NOMO-1 (cell line): ENCODE data around the gene LRIT2.

Source experiments
- DNase-seq, 2 experiments: peaks; one replicate each; lab custom pipeline; 2025; ENCODE audit not compliant: unreplicated experiment in 2 of 2; lab: John Stamatoyannopoulos, UW

LRIT2 gene, protein sequence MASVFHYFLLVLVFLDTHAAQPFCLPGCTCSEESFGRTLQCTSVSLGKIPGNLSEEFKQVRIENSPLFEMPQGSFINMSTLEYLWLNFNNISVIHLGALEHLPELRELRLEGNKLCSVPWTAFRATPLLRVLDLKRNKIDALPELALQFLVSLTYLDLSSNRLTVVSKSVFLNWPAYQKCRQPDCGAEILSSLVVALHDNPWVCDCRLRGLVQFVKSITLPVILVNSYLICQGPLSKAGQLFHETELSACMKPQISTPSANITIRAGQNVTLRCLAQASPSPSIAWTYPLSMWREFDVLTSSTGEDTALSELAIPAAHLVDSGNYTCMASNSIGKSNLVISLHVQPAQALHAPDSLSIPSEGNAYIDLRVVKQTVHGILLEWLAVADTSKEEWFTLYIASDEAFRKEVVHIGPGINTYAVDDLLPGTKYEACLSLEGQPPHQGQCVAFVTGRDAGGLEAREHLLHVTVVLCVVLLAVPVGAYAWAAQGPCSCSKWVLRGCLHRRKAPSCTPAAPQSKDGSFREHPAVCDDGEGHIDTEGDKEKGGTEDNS

DNA sequence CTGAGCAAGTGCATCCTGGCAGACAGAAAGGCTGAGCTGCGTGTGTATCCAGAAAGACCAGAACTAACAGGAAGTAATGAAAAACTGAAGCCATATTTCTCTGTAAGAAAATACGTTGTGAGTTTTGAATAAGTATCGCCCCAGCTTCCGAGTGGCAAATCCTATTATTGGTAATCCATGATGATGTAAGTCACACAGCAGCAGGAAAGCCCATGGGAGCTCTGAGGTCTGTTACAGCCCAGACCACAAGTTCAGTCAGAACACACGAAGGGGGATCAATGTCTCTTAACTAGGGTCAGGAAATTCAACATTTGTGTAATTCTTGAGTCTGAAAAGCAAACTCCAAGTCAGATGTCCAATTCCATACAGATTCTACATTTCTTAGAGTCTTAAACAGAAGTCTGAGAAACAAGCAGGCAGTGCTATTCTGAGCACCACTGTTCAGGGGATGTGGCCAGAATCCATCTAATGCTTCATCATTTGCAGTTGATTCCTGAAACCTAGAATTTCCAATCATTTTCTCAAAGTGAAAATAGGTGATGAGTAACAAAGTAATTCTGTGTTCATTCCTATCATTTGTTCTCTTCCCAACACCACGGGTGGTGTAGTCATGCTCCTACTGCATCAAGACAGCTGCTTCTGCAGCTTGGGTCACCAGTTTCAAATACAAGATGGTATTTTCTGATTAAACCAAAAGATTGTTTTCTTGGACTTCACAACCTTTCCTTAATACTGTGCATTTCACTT, at the start of gene LRIT2:
LRIT2 (minus strand) TSS at position 118 of the 747 bp plus-strand sequence; CDS start at position 94, 24 bp downstream.
- no peak for DNase-seq

DNA sequence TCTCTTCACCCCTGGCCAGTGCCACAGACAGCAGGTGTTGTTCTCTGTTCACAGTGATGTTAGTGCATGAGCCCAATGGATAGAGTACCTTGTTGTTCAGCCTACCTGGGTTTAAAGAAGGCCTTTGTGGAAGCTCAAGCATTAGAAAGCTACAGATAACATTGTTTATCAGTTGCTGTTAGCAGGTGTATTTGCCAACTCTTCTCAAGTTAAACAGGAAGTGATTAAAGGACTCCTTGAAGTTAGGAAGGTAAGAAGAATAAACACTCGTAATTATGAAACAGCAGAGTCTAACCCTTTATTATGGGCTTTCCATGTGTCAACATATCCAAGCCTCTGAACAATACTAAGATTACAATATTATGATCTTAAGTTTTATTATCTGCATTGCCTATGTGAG, 45.4 kb upstream of the LRIT2 start:
- DNase-seq = no peak

DNA sequence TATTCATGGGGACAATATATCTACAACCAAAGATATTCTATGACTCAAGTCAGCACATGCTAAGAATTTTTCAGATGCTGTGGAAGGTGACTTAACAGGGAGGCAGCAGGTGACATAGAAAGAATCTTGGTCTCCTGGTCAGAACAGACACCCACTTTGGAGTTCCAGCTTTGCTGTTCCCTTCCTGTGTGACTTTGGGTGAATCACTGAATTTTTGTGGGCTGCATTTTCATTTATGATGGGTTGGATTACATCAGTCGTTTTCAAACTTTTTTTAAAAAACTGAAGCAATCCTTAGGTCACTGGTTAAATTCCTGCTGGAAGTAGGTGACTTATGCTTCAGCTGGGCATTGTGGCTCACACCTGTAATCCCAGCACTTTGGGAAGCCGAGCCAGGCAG, 44.4 kb upstream of the LRIT2 start:
- no peak for DNase-seq

DNA sequence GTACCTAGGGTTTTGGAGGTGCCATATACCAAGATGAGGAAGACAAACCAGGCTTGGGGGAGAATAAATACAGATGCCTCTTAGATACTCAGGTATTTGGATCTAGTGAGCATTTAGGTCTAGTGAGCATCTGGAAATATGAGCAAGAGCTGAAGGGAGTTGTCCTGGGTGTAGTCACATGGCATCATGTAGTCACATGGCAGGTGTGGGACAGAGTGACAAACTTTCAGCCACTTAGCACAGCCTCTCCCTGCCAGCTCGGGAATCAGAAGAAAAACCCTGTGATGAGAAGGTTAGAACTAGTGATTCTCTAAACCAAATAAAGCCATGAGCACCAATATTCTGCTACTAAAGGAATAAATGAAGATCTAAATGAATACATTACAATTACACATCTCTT, 43.8 kb upstream of the LRIT2 start:
- DNase-seq = no peak

DNA sequence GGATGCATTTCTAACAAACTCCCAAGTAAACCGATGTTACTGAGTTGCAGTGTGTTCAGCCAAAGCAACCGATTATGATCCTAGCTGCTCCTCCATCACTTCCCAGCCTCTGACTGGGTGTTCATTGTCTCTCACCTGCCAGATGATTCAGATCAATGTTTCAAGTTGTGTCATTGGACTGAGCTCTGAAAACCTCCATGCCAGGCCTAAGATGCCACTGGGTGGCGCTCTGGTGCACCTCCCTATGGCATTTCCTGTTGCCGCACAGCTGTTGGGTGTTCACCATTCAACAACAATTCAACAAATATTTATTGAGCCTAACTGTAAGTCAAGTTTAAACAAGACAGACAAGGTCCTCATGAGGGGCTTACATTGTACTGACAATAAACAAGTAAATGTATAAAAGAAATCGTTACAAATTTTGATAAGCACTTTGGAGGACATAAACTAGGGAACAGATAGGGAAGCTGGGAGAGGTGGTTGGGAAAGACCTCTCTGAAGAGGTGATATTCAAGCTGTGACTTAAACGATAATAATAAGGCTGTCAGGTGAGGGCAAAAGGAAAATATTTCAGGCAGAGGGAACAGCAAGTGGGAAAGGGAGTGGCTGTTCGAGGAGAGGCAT, 42.3 kb upstream of the LRIT2 start:
- no peak for DNase-seq

DNA sequence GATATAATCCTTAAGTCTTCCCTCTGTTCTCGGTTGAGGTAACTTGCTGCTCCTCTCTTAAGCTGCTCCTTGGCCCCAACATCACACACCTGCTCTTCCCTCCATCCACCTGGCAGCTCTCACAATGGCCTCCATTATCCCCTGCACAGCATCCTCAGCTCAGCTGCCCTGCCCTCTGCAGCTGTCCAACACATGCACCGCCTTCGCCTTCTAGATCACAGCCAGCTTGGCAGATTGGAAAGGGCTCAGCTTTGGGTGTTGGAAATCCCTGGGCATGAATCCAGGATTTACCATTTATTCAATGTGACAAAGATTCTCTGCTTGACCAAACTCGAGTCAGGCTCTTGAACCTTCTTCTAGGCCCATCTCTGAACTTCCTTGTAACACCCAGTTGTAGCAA, 40.1 kb upstream of the LRIT2 start:
- DNase-seq = no peak

DNA sequence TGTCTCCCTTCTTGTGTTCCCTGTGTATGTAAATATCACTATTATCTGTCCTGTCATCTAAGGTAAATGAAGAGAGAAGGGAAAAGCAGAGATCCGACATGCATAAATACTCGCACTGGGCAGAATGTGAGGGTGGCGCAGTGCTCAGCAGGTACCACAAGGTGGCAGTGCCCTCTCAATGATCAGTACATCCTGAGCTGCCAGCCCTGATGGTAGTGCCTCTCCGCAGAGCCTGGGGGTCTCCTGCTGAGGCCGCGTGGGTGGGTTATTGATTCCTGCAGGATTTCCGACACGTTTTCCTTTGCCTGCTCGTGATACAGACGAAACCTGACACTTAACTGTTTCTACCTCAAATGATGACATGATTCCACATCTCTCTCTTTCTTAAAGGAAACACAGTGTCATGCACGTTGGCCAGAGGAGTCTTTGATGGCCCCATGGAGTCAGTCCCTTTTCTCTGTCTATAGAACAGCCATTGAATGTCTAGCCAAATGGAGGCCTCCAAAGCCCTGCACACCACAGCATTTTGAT, 39.3 kb upstream of the LRIT2 start:
- peak; percentile 14 to 33 for DNase-seq

DNA sequence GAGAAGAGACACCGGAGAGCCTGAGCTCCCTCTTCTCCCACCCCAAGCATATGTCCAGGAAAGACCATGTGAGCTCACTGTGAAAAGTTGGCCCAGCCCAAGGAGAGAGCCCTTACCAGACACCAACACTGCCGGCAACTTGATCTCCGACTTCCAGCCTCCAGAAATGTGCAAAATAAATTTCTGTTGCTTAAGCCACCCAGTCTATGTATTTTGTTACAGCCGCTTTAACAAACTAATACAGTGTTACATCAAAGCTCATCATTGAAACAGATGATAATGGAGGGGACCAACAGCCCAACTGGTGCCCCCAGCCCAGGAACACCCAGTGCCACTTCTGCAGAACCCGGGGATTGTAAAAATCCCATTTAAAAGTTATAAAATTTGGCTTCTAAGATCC, 38.4 kb upstream of the LRIT2 start:
- no peak for DNase-seq

DNA sequence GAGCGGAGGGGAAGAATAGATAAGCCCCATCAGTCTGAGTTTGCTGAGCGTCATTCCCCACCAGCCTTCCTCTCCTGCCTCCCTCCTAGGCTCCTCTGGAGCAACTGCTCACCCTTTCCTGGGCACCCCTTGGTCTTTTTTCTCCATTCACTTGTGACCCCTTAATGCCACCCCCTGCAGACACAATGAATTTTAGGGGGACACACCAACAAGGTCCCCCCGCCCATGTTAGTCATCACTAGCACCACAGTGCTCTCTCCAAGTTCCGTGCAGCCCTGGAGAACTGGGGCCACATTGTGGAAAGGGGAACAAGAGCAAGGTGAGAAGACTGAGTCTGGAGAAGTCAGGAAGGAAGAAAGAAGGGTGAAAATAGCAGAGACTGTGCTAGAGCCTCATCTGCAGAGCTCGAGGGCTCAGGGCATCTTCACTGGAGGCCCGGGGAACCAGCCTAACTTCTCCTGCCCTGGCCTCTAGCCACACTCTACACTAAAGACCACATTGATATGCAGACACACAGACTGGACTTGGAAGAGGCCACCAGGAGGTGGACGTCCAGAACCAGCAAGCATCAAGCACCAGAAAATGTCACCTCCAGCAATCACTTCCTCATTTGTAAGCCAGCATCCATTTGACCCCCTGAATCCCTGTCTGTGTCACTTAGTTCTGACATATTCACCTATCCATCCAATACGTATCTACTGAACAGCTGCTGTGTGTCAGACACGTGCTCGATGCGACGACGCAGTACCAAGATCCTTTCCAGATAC, 37.0 kb upstream of the LRIT2 start:
- no peak for DNase-seq

DNA sequence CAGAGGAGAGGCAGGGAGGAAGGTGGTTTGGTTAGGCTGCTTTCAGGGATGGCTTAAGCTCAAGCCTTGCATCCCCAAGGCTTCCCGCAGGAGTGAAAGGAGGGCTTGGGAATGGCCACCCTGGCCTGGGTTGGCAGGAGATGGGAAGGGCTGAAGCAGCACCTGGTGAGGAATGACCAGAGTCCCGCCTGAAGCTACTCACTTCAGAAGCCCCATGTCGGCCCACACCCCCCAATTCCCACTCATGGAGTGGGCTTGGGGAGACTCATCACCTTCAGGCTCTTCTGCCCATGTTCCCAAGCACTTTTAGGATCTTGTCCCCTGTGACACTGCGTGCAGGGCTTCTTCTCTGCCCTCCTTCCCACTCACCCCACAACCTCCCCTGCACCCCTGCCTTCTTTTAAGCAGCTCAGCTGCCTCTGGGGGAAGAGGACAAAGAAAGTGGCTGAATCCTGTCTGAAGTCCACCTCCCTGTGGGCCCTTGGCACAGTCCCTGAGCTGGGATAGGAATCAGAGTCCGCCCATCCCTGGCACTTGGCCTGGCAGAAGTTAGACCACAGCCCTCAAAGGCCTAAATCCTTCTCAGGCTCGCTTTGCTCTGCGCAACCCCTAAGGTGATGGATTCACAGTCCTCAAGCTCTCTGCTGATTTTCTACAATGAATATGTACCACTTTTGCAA, 36.0 kb upstream of the LRIT2 start:
- DNase-seq = no peak

DNA sequence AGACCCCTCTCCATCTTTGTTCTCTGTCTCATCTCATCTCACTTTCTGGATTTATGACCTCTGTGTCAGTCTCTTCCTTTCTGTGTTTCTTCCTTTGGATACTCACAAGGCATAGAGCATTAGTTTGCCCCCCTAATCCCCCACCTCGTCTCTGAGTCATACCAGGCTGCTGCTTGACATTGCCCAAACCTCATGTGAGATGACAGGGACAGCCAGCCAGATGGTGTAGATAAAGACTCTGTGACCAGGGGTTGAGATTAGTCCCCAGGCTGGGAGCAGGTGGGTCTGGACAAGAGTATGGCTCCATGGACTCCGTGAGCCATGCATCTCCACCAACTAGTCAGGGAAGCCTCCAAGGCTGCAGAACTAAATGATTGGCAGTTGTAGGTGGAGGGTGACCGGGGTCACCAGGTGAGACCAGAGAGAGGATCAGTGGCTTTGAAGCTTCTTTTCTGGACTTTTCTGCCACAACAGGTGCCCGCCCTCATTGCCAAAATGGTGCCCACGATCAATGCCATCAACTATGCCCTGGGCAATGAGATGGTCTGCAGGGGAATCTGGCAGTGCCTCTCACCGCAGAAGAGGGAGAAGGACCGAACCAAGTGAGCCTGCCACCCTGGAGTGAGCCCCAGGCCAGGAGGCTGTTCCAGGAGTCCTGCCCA, 32.8 kb upstream of the LRIT2 start:
- no peak for DNase-seq

DNA sequence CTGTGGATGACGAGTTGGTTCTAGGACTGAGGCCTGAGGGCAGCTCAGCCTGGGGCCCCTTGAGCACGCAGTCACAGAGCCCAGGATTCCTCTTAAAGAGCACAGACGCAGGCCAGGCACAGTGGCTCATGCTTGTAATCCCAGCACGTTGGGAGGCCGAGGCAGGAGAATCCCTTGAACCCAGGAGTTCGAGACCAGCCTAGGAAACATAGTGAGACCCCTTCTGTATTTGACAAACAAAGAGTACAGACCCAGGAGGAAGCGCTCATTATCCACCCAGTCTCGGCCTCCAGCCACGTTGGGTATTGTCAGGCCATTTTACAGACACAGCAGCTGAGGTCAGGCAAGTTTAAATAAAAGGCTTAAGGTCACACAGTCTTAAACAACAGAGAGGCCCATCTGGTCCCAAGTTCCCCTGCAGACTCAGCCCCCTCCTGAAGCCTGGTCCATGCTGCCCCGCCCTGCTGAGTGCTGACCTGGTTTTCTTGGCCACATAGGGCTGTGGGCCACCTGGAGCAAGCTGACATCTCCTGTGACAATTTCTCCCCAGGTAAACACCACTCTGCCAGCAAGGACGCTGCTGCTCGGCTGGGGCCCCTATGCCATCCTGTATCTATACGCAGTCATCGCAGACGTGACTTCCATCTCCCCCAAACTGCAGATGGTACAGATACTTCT, 32.1 kb upstream of the LRIT2 start:
- no peak for DNase-seq

DNA sequence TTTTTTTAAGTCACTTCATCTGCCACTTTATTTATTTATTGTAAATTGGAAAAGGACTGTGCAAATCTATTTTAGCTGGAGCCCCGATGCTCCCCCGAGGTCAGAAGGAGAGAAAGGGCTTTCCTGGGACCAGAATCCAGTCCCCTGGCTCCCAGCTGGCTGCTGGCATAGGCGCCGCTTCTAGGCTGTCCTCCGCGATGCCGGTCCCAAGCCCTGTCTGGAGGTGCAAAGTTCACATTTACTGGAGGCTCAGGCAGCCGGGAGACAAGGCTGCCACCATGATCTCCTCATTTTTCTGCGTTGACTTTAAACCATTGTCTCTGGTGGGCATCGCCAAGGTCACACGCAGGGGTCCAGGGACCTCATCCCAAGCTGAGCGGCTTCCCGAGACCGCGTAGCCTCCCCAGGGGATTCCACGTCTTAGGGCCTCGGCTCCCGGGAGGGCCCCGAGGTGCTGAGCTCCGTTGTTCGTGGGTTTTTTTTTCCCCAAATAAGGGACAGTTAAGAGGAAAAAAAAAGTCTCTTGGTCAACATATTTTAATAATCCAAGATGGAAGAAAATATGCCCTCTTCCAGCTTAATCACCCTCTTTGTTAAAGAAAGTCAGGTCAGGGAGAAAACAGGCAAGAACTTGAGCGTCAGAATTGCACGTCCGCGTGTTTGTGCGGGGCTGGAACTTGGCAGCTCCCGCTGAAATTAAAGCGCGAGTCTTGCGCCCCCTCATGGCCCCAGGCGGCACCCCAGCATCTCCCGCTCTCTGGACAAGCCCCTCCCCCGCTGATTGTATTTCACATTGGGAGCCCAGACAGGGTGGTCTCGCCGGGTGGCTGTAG, 31.4 kb upstream of the LRIT2 start:
- no peak for DNase-seq

DNA sequence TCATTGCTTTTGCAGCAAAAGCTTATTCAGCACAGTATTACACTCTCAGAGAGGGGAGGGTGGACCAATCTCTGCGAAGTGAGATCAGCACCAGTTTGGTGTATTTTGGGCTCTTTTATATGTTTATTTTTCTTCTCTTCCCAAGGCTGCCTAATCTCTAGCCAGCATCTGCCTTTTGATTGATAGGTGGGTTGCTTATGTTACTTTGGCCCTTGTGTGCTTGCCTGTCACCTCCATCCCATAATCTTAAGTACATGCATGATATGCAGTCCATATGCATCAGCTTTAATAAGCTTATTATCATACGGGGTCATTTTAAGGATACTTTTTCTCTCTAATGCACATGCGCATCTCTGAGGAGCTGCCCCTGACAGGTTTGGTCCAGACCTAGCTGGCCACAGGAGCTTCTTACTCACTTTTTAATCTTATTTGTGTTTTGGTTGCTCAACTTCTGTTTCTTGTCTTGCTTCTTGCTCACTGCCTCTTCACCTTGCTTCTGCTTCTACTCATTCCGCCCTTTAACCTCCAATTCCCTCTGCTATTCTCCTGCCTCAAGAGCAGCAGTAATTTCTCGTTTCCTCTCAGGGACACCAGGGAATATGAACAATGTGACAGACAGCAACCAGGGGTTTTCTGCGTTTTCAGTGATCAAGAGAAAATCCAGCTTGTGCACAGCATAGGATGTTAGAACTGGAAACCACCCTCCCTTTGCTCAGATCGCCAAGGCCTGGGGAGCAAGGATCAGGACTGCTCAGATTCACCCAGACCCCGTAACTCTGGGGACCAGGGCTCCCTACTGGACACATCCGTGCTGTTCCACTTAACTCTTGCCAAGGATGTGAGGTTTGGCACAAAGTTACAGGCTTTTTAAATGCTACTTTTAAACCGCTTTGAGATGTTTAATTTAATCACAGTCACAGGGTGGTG, 29.5 kb upstream of the LRIT2 start:
- DNase-seq = no peak

DNA sequence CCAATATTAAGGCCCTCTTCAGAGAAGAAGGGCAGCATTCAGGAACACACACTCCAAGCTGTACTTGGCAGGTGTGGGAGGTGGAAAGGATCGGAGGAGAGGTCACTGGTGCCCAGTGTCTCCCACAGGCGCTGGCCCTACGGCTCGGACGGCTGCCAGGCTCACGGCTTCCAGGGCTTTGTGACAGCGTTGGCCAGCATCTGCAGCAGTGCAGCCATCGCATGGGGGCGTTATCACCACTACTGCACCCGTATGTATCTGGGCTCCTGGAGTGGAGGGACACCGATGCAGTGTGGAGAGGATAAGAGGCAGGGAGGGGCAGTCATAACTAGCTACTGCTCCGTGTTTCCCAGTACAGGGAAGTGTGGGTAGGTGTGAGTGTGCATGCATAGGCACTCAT, 23.4 kb upstream of the LRIT2 start:
- no peak for DNase-seq

DNA sequence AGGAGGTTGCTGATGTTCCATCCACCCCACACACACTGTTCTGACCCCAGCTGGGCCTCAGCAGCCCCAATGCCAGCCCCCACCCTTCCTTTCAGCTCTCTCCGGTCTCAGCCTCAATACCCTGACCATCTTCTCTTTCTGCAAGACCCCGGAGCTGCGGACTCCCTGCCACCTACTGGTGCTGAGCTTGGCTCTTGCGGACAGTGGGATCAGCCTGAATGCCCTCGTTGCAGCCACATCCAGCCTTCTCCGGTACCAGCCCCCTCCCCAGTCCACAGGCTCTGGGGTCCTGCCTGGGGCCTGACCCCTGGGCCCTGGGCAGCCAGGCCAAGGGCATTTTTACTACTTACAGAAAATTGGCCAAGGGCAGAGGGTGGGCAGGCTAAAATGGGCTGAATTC, 22.2 kb upstream of the LRIT2 start:
- DNase-seq = no peak
